OCI-LY7 (cell line): ENCODE results near the gene GRM1.

Experiments
- EZH2phosphoT487 ChIP-seq: fragments of 200-600 bp; sonication (generic); IDR thresholded peaks from 2 replicates; pipeline ENCODE4 v1.6.1; 2018; ENCODE audit warnings: low read depth, borderline replicate concordance, mild to moderate bottlenecking, mixed run types, antibody characterized with exemption, low read length, moderate library complexity, mixed read lengths
- TF ChIP-seq, protein P1 (sequence below): fragments of 200-600 bp; sonication (generic); conservative IDR thresholded peaks from 2 replicates; pipeline ENCODE4 v1.5.1; 2014; ENCODE audit warnings: mild to moderate bottlenecking, antibody characterized with exemption, low read length, moderate library complexity, mixed read lengths

DNA sequence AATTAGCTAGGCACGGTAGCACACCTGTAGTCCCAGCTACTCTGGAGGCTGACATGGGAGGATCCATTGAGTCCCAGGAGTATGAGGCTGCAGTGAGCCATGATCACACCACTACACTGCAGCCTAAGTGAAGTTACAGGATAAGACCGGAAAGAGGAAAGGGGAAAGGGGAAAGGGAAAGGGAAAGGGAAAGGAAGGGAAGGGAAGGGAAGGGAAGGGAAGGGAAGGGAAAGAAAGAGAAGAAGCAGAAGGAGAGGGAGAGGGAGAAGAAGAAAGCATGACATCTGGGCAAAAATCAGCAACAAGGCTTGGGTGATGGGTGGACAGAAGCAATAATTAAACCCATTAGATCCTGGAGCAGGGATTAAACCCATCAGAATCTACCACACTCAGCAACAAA, 413.0 kb downstream of the GRM1 start:
- TF ChIP-seq, protein P1, sequence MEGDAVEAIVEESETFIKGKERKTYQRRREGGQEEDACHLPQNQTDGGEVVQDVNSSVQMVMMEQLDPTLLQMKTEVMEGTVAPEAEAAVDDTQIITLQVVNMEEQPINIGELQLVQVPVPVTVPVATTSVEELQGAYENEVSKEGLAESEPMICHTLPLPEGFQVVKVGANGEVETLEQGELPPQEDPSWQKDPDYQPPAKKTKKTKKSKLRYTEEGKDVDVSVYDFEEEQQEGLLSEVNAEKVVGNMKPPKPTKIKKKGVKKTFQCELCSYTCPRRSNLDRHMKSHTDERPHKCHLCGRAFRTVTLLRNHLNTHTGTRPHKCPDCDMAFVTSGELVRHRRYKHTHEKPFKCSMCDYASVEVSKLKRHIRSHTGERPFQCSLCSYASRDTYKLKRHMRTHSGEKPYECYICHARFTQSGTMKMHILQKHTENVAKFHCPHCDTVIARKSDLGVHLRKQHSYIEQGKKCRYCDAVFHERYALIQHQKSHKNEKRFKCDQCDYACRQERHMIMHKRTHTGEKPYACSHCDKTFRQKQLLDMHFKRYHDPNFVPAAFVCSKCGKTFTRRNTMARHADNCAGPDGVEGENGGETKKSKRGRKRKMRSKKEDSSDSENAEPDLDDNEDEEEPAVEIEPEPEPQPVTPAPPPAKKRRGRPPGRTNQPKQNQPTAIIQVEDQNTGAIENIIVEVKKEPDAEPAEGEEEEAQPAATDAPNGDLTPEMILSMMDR, result no peak
- TF ChIP-seq EZH2phosphoT487, result no peak
